ENCODE data around the gene UNK.

Gene UNK

GRCh38 chr17:75784473-75785015 lies at the start of gene UNK:
UNK (plus strand) TSS chr17:75784806; CDS start chr17:75784881, 75 bp downstream.
- DNase-seq (ENCODE audit: low read depth in 3 of 3): peak; percentile 89 to 94 (median 93)

GRCh38 chr17:75736173-75736835 lies 48.3 kb upstream of the UNK start:
- DNase-seq (ENCODE audit: low read depth in 3 of 3): no peak

- DNase-seq (ENCODE audit: low read depth in 3 of 3): no peak
Observed at GRCh38 chr17:75737133-75737962, 47.3 kb upstream of the UNK start.

DNA sequence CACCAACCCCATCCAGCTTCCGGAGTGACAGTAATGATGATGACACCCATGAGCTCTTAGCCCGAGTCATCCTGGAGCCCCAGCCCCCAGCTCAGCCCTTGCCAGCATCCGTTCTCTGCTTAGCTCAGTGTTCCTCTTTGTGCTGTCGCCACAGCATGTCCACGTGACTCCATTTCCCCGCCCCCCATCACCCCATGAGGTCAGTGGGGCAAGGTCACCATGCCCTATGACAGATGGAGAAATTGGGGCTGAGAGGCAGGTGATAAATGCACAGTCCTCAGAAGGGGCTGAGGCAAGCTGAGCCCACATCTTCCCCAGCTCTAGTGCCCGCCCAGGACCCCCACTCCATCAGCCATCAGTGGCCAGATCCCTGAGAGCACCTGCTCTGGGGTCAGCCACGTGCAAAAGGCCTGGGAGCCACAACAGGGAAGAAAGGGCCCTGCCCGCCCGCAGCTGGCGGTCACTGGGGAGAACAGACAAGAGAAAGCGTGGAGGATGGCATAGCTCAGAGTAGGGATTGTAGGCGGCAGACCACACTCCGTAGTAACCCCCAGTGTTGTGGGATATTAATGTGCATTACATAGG lies 46.3 kb upstream of the UNK start:
- no peak for DNase-seq (ENCODE audit: low read depth in 3 of 3)

DNA sequence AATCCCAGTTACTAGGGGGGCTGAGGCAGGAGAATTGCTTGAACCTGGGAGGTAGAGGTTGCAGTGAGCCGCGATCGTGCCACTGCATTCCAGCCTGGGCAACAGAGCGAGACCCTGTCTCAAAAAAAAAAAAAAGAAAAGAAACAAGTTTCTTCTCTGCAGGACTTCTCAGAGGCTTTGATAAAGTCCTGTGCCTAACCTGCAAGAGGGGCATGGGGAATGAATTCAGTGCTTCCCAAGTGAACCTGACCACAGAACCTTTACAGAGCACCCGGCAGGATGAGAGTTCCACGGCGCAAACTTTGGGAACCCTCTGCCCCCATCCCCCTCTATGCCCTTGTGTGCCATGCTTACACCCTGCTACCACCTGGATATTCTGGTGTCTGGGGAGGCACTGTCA lies 45.4 kb upstream of the UNK start:
- DNase-seq (ENCODE audit: low read depth in 3 of 3): no peak

DNA sequence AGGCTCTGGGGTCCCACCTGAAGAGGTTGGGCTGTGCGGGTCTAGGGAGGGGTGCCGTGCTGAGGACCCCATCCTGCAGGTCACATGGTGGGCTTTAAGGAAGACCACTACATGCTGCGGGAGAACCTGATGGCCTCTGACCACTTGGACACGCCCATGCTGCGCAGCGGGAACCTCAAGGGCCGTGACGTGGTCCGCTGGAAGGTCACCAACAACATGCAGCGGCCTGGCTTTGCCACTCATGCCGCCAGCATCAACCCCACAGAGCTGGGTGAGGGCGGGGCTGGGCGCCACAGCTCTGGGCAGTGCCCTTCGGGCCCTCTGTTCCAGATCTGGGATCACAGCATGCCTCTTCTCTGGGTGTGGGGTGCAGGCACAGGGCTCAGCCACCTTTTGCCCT lies 44.8 kb upstream of the UNK start:
- DNase-seq (ENCODE audit: low read depth in 3 of 3): no peak

GRCh38 chr17:75740215-75740614 lies 44.4 kb upstream of the UNK start:
- DNase-seq (ENCODE audit: low read depth in 3 of 3): no peak

DNA sequence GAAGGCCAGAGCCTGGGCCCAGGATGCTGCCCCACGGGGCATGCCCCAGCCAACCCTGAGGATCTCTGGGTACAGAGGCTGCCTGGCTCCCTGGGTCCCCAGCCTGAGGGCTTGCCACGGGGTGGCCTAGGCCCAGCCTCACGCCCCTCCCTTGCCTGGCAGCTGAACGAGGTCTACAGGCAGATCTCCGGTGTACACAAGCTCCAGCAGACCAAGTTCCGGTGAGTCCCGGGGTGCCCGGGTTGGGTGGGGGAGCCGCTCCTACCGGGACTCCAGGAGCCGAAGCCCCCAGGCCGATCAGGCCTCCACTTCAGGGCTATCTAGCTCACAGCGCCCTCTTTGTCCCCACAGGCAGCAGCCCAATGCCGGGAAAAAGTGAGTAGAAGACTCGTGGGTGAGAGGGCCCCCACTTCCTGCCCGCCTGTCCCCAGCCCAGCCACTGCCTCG lies 44.0 kb upstream of the UNK start:
- no peak for DNase-seq (ENCODE audit: low read depth in 3 of 3)

DNA sequence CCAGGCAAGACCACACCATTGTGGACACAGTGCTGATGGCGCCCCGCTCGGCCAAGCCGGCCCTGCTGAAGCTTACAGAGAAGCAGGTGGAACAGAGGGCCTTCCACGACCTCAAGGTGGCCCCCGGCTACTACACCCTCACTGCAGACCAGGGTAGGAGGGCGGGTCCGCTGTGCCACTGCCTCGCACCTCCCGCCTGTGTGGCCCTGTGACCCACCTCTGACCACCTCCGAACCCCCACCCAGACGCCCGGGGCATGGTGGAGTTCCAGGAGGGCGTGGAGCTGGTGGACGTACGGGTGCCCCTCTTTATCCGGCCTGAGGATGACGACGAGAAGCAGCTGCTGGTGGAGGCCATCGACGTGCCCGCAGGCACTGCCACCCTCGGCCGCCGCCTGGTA lies 42.3 kb upstream of the UNK start:
- DNase-seq (ENCODE audit: low read depth in 3 of 3): no peak

GRCh38 chr17:75743625-75744206 lies 40.9 kb upstream of the UNK start:
- no peak for DNase-seq (ENCODE audit: low read depth in 3 of 3)

DNA sequence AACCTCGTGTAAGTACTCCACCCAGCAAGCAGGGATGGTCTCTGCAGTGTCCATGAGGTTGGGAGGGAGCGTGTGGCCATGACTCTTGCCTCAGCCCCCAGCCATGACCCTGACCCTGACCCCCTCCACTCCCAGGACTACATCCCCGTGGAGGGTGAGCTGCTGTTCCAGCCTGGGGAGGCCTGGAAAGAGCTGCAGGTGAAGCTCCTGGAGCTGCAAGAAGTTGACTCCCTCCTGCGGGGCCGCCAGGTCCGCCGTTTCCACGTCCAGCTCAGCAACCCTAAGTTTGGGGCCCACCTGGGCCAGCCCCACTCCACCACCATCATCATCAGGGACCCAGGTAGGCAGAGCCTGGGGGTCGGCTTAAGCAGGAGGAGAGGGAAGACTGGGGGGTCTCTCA lies 35.9 kb upstream of the UNK start:
- no peak for DNase-seq (ENCODE audit: low read depth in 3 of 3)

DNA sequence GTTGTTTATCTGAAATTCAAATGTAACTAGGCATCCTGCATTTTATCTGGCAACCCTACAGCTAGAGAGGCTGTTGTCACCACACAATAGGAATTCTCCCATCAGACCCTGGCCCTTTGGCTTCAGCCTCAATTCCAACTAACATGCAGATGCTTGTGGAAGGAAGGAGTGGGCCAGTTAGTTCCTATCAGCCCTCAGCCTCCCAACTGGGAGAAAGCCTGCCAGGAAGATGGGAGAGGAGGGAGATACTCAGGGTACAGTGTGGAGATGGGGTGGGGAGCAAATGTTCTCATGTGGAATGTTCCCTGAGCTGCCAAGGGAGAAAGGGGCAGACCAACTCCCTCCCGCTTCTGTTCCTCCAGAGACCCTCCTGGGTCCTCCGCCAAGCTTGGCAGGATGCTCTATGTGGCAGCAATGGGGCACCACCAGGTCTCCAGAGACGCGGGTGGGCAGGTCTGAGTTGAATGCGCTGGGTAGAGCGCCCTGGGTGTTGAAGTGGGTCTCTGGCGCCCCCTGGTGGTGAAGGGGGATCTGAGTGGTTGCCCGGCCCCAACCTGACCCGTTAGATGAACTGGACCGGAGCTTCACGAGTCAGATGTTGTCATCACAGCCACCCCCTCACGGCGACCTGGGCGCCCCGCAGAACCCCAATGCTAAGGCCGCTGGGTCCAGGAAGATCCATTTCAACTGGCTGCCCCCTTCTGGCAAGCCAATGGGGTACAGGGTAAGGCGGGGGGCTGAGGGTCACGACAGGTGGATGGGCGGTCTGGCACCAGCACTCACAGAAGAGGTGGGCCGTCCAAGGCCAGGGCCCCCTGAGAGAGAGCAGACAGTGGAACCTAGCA lies 34.8 kb upstream of the UNK start:
- DNase-seq (ENCODE audit: low read depth in 3 of 3): peak; percentile 79 to 88 (median 81)

DNA sequence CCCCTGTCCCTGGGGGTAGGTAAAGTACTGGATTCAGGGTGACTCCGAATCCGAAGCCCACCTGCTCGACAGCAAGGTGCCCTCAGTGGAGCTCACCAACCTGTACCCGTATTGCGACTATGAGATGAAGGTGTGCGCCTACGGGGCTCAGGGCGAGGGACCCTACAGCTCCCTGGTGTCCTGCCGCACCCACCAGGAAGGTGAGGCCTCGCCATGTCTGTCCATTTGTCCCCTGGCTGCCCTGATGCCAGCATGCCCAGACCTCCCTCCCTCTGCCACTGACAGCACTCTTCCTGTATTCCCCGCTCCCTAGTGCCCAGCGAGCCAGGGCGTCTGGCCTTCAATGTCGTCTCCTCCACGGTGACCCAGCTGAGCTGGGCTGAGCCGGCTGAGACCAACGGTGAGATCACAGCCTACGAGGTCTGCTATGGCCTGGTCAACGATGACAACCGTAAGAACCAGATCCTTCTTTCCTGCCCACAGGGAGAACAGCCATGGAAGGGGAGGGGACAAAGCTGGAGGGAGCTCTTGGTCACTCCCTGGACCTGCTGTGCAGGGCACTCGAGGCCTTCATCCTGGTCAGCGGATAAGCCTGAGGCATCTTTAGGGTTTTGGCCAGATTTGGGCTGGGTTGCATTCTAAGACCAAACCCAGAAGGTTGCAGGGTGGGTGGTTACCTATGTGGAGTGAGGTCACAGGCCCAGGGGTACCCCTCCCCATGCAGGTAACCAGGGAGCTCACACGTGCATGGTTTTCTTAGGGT lies 33.8 kb upstream of the UNK start:
- DNase-seq (ENCODE audit: low read depth in 3 of 3): no peak

- no peak for DNase-seq (ENCODE audit: low read depth in 3 of 3)
Observed at GRCh38 chr17:75751676-75752404, 32.8 kb upstream of the UNK start.

GRCh38 chr17:75752405-75752709 lies 32.2 kb upstream of the UNK start:
- DNase-seq (ENCODE audit: low read depth in 3 of 3): no peak

DNA sequence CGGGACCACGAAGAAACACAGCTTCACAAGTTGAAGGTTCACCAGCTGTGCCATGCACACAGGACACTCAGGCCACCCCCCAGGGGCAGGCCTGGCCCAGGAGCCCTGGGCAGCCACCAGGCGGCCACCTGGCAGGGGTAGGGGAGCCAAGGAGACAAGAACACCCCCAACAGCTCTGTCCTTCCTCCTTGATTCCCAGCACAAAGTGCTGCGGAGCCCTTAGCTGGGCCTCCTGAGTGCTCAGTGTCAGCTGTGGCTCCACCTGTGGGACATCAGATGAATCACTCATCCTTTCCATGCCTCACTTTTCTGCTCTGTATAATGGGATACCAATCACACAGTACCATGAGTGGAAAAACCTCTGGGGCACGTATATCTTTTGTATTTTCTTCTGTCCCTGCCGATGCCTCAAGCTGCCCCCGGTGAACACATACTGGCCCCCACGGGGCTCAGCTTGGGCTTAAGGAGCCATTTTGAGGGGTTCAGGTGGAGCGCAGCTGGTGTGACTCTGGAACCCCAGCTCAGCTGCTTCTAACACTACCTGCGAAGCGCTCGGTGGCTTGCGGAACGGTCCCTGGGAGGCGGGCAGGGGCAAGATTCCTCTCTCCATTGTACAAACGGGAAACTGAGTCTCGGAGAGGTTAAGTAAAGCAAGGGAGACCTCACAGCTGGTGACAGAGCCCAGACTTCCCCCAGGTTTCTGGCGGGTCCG lies 31.6 kb upstream of the UNK start:
- DNase-seq (ENCODE audit: low read depth in 3 of 3): no peak

- peak in 2 of 3 experiments; percentile 46 to 70 for DNase-seq (ENCODE audit: low read depth in 3 of 3)
Observed at GRCh38 chr17:75753514-75754377, 30.9 kb upstream of the UNK start.

All from stimulated activated CD4-positive, alpha-beta T cell treated with anti-CD3 and anti-CD28 coated beads, TNF-alpha, amount 100 ng/mL, for 24 hours (primary cell).